H54 (cell line): ENCODE results near the gene RNH1.

Source experiments
- DNase-seq: peaks from one replicate; pipeline ENCODE4 v3.0.0; 2011; ENCODE audit warnings: low spot score, mixed read lengths; ENCODE audit not compliant: insufficient read length
- FAIRE-seq: peaks from 3 replicates; lab custom pipeline; 2011; peaks lifted over from hg19 to GRCh38; lab: Jason Lieb, UNC
- POLR2A ChIP-seq: IDR thresholded peaks from 2 replicates; pipeline ENCODE4 v1.6.1; 2011; ENCODE audit warnings: low read depth, mild to moderate bottlenecking, low read length

The RNH1 gene

GRCh38 chr11:533586-534395, 26.7 kb upstream of the RNH1 start:
- DNase-seq (no peak), FAIRE-seq (no peak)
- no peak for TF ChIP-seq POLR2A

- FAIRE-seq (no peak), DNase-seq (no peak)
- TF ChIP-seq POLR2A, result no peak
Measured at GRCh38 chr11:532986-533585, 26.0 kb upstream of the RNH1 start.

- no peak for DNase-seq
- TF ChIP-seq POLR2A, result no peak
- no peak for FAIRE-seq
Measured at GRCh38 chr11:532527-532985, 25.5 kb upstream of the RNH1 start.

- FAIRE-seq (no peak), DNase-seq (no peak)
- no peak for TF ChIP-seq POLR2A
Measured at GRCh38 chr11:531919-532526, 25.0 kb upstream of the RNH1 start.

- FAIRE-seq (no peak), DNase-seq (no peak)
- TF ChIP-seq POLR2A, result no peak
Measured at GRCh38 chr11:530960-531831, 24.2 kb upstream of the RNH1 start.

- FAIRE-seq (no peak), DNase-seq (no peak)
- no peak for TF ChIP-seq POLR2A
Measured at GRCh38 chr11:529728-530411, 22.8 kb upstream of the RNH1 start.

- FAIRE-seq, result no peak
- TF ChIP-seq POLR2A, result no peak
- DNase-seq, result no peak
Measured at GRCh38 chr11:528815-529727, 22.0 kb upstream of the RNH1 start.

- no peak for TF ChIP-seq POLR2A
- no peak for FAIRE-seq
- DNase-seq, result no peak
Measured at GRCh38 chr11:528166-528814, 21.2 kb upstream of the RNH1 start.

GRCh38 chr11:526192-526591, 19.1 kb upstream of the RNH1 start:
- DNase-seq (no peak), FAIRE-seq (no peak)
- TF ChIP-seq POLR2A, result no peak

- FAIRE-seq (no peak), DNase-seq (no peak)
- no peak for TF ChIP-seq POLR2A
Measured at GRCh38 chr11:521177-521688, 14.2 kb upstream of the RNH1 start.

- DNase-seq, result no peak
- FAIRE-seq, result no peak
- no peak for TF ChIP-seq POLR2A
Measured at GRCh38 chr11:520428-521176, 13.6 kb upstream of the RNH1 start.
